SK-N-MC (cell line): ENCODE results near the gene ARHGEF16.

Source experiments
- EZH2 ChIP-seq: fragments of 200-600 bp; sonication (generic); IDR thresholded peaks from one replicate; pipeline ENCODE4 v1.6.1; 2017; ENCODE audit warnings: antibody characterized with exemption
- POLR2AphosphoS5 ChIP-seq: IDR thresholded peaks from 2 replicates; pipeline ENCODE4 v1.6.1; 2012; ENCODE audit warnings: mild to moderate bottlenecking, low read depth, low read length, borderline replicate concordance

DNA sequence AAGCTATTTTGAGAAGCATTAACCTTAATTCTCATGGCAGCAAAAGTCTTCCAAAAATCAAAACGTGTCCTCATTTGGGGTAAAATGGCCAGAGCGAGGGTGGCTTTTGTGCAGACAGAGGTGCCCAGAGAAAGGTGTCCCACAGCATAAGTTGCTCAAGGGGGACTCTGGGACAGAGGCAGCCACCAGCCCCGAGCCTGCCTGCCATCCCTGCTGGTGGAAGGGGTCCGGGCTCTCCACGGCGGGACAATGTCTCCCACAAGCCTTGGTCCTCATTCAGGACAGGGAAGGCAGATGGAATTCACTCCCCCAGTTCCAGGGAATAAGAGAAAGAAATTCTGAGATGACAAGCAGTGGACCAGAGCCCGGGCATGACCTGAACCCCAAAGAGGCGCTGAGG lies 12.6 kb upstream of the ARHGEF16 start:
- TF ChIP-seq POLR2AphosphoS5 (no peak), EZH2 (no peak)
